HepG2 (cell line): ENCODE results near the gene THAP10.

ENCODE experiments used
- CTCF ChIP-seq: sonication (generic); formaldehyde crosslinking; IDR thresholded peaks from 2 replicates; pipeline ENCODE4 v1.5.0; 2020; ENCODE audit warnings: mild to moderate bottlenecking, missing genetic modification reagents, moderate library complexity
- EP300 ChIP-seq, 3 experiments: sonication (generic) in 1 of 3; formaldehyde crosslinking in 1 of 3; IDR thresholded peaks; 2 replicates each; pipeline versions ENCODE4 v1.5.1 to v1.6.1; 2011 to 2020; ENCODE audit warnings: low read depth in 2 of 3, low read length in 2 of 3, borderline replicate concordance in 1 of 3, improper control_type of control experiment in 1 of 3, mild to moderate bottlenecking in 1 of 3, missing genetic modification reagents in 1 of 3, moderate library complexity in 1 of 3
- FOXM1 ChIP-seq: sonication (generic); formaldehyde crosslinking; IDR thresholded peaks from 2 replicates; pipeline ENCODE4 v1.5.0; 2020; ENCODE audit warnings: missing genetic modification reagents
- GABPA ChIP-seq, 2 experiments: IDR thresholded peaks; 2 replicates each; pipeline ENCODE4 v1.6.1; 2011 to 2016; ENCODE audit warnings: low read depth in 2 of 2, low read length in 1 of 2, missing biosample characterization in 1 of 2, missing genetic modification characterization in 1 of 2
- JUN ChIP-seq: sonication (generic); formaldehyde crosslinking; IDR thresholded peaks from 2 replicates; pipeline ENCODE4 v1.4.0; 2020; ENCODE audit warnings: mild to moderate bottlenecking, missing genetic modification reagents
- NFYB ChIP-seq: sonication (generic); formaldehyde crosslinking; IDR thresholded peaks from 2 replicates; pipeline ENCODE4 v1.4.0; 2020; ENCODE audit warnings: missing genetic modification reagents
- SMC3 ChIP-seq: IDR thresholded peaks from 2 replicates; pipeline ENCODE4 v1.6.1; 2011; ENCODE audit warnings: low read length, improper control_type of control experiment
- ZNF138 ChIP-seq: sonication (generic); formaldehyde crosslinking; IDR thresholded peaks from 2 replicates; pipeline ENCODE4 v1.5.0; 2020; ENCODE audit warnings: mild to moderate bottlenecking, low read depth, missing genetic modification reagents
- ZNF639 ChIP-seq: conservative IDR thresholded peaks from 2 replicates; pipeline ENCODE4 v1.6.1; 2018; ENCODE audit warnings: missing genetic modification reagents

- TF ChIP-seq GABPA (IDR thresholded peaks at IDR 0.05; ENCODE audit: low read depth, low read length) (no peak), GABPA (CRISPR knock-in tag; IDR thresholded peaks at IDR 0.05; ENCODE audit: low read depth) (no peak), JUN (CRISPR knock-in tag) (no peak), ZNF639 (no peak), FOXM1 (CRISPR knock-in tag) (no peak), CTCF (no peak), NFYB (CRISPR knock-in tag) (no peak), ZNF138 (no peak), SMC3 (no peak), EP300 (IDR thresholded peaks at IDR 0.05; ENCODE audit: low read depth in 2 of 2, low read length in 2 of 2) (no peak), EP300 (CRISPR knock-in tag; IDR thresholded peaks at IDR 0.05; ENCODE audit: borderline replicate concordance) (no peak)
Measured at GRCh38 chr15:70859998-70860397, 32.2 kb downstream of the THAP10 start.
